ENCODE data around the gene C10orf90.

Gene C10orf90

DNA sequence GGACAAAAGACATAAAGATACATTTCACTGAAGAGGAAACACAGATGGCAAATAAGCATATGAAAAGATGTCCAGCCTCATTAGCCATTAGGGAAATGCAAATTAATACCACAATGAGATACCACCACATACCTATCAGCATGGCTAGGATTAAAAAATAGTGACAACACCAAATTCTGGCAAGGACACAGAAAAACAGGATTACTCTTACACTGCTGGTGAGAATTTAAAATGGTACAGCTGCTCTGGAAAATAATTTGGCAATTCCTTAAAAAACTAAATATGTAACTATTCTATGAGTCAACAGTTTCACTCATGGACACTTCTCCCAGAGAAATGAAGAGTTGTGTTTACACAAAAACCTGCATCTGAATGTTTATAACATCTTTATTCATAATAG is 121.1 kb downstream of the C10orf90 start:
- Histone ChIP-seq H3K4me3 (no peak overlapping the region), H3K36me3 (ENCODE audit: insufficient read depth, low read length) (no peaks in the 10 kb centered on the region), H3K27ac (no peak overlapping the region), H3K9me3 (ENCODE audit: low read depth, low read length) (no peaks in the 10 kb centered on the region), H3K9ac (ENCODE audit: insufficient read length) (no peak overlapping the region)
- TF ChIP-seq FOXP2 (optimal IDR thresholded peaks at IDR 0.05; ENCODE audit: control extremely low read depth, extremely low read length, insufficient read depth) (no peak), EZH2 (IDR thresholded peaks at IDR 0.05) (no peak), POLR2AphosphoS5 (IDR thresholded peaks at IDR 0.05; ENCODE audit: borderline replicate concordance, low read depth, low read length) (no peak)
- DNase-seq (ENCODE audit: low read depth, low spot score), result no peak

DNA sequence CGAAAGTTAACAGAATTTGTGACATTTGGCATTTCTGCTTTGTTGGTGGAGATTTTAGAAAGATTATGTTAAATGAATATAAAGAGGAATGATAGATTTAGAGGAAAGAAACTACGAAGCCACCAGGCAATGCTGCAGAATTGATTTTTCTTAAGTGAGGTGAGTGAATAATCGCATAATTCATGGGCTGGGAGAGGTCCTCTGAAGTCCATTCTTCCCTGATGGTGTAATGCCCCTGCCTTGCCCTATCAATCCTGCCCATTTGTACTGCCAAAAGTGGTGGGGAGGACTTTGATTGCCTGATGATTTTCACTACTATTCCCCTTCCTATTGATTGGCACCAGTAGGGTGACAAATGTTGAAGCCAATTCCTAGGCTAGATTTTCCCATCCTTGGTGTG is 125.9 kb downstream of the C10orf90 start:
- Histone ChIP-seq H3K9ac (ENCODE audit: insufficient read length) (no peak overlapping the region), H3K36me3 (ENCODE audit: insufficient read depth, low read length) (no peaks in the 10 kb centered on the region), H3K4me3 (no peak overlapping the region), H3K9me3 (ENCODE audit: low read depth, low read length) (no peaks in the 10 kb centered on the region), H3K27ac (no peak overlapping the region)
- DNase-seq (ENCODE audit: low read depth, low spot score), result no peak
- TF ChIP-seq POLR2AphosphoS5 (IDR thresholded peaks at IDR 0.05; ENCODE audit: borderline replicate concordance, low read depth, low read length), result no peak
- TF ChIP-seq FOXP2 (optimal IDR thresholded peaks at IDR 0.05; ENCODE audit: control extremely low read depth, extremely low read length, insufficient read depth), result no peak
- no peak for TF ChIP-seq EZH2 (IDR thresholded peaks at IDR 0.05)

DNA sequence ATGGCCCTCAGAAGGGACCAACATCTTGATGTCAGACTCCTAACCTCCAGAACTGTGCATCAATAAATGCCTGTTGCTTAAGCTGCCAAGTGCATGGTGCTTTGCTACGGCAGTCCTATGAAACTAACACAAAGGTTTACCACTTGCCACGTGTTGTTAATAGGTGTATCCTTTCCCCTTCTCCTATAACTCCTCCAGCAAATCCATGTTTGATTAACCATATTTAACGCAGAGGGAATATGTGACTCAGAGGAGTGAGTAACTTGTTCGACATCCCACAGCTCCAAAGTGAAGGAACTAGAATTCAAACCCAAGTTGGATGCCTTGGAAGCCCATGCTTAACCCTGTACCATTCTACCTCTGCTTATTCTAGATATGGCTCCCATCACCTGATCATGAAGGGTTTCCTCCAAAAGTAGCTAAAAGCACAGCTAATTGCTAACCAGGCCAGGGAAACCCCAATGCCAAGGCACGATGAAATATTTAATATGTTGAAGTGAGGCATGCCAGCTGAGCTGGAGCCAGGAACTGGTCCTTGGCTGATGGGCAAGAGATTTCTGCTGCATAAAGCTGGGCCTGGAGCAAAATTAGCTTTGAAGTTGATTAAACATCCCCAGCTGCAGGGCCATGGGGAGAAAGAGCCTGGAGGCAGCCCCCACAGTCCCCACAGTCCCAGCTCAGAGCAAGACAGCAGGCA is 131.9 kb downstream of the C10orf90 start:
- Histone ChIP-seq H3K36me3 (ENCODE audit: insufficient read depth, low read length) (no peaks in the 10 kb centered on the region), H3K27ac (no peak overlapping the region)

DNA sequence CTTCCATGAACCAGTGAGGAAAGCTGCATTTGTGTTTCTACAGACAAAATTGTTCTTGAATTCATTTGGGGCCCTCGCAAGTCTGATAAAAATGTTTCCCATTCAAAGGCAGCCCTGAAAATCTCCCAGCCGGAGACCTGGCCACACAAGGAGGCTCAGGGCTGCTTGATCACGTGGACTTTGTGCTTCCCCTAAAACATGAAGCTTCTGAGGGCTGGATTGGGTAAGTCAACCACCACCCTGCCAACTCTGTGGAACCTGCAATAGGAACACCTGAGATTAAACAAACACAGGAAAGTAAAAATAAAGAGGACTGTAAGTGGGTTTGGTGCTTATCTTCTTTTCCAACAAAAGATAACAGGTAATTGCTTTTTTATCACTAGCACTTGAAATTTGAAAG is 133.8 kb downstream of the C10orf90 start:
- TF ChIP-seq POLR2AphosphoS5 (IDR thresholded peaks at IDR 0.05; ENCODE audit: borderline replicate concordance, low read depth, low read length) (no peak), FOXP2 (optimal IDR thresholded peaks at IDR 0.05; ENCODE audit: control extremely low read depth, extremely low read length, insufficient read depth) (no peak), EZH2 (IDR thresholded peaks at IDR 0.05) (no peak)
- Histone ChIP-seq H3K9ac (ENCODE audit: insufficient read length) (no peak overlapping the region), H3K36me3 (ENCODE audit: insufficient read depth, low read length) (no peaks in the 10 kb centered on the region), H3K27ac (no peak overlapping the region), H3K9me3 (ENCODE audit: low read depth, low read length) (no peaks in the 10 kb centered on the region), H3K4me3 (no peak overlapping the region)
- no peak for DNase-seq (ENCODE audit: low read depth, low spot score)

More for the DNA sequence above, 131.9 kb downstream of the C10orf90 start:
- DNase-seq (ENCODE audit: low read depth, low spot score), result no peak
- Histone ChIP-seq H3K9ac (ENCODE audit: insufficient read length) (no peak overlapping the region), H3K9me3 (ENCODE audit: low read depth, low read length) (no peaks in the 10 kb centered on the region), H3K4me3 (no peak overlapping the region)
- no peak for TF ChIP-seq POLR2AphosphoS5 (IDR thresholded peaks at IDR 0.05; ENCODE audit: borderline replicate concordance, low read depth, low read length)

DNA sequence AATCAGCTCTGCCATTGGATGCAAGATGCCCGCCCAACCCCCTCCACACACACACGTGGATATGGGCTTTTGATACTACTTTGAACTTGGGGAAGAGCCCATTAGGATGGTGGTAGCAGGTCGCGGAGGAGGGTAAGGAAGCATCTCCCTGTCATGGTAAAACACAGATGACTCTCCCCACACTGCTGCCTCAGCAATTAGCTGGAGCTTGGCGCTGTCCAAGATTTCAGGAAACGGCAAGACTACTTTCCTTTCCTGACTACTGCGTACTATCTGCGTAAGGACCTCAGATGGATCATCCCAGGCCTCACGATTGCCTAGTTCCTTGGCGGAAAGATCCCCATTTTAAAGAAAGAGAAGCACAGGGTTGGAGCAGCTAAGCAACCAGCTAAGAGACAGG is 134.3 kb downstream of the C10orf90 start:
- no peak for DNase-seq (ENCODE audit: low read depth, low spot score)
- Histone ChIP-seq H3K4me3 (no peak overlapping the region), H3K9ac (ENCODE audit: insufficient read length) (no peak overlapping the region), H3K36me3 (ENCODE audit: insufficient read depth, low read length) (no peaks in the 10 kb centered on the region), H3K9me3 (ENCODE audit: low read depth, low read length) (no peaks in the 10 kb centered on the region), H3K27ac (no peak overlapping the region)
- no peak for TF ChIP-seq FOXP2 (optimal IDR thresholded peaks at IDR 0.05; ENCODE audit: control extremely low read depth, extremely low read length, insufficient read depth)
- TF ChIP-seq EZH2 (IDR thresholded peaks at IDR 0.05), result no peak
- no peak for TF ChIP-seq POLR2AphosphoS5 (IDR thresholded peaks at IDR 0.05; ENCODE audit: borderline replicate concordance, low read depth, low read length)

DNA sequence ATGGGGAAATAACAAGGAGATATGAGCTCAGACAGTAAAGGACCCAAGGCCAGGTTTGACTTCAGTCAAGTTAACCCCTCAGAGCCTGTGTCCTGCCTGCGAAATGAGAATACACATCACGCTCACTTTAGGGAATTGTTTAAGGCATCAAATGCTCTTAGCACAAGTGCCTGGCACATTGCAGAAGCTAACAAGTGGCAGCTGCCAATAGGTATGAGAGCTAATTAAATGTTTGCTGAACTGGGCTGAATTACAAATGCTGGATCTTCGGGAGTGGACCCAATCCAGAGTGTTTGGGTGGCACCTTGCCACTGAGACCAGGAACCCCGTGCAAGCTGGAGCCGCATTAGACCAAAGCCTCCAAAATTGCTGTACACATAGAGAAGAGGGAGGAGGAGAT is 136.8 kb downstream of the C10orf90 start:
- Histone ChIP-seq H3K9ac (ENCODE audit: insufficient read length) (no peak overlapping the region), H3K27ac (no peak overlapping the region), H3K9me3 (ENCODE audit: low read depth, low read length) (no peaks in the 10 kb centered on the region), H3K36me3 (ENCODE audit: insufficient read depth, low read length) (no peaks in the 10 kb centered on the region), H3K4me3 (no peak overlapping the region)
- no peak for TF ChIP-seq EZH2 (IDR thresholded peaks at IDR 0.05)
- TF ChIP-seq POLR2AphosphoS5 (IDR thresholded peaks at IDR 0.05; ENCODE audit: borderline replicate concordance, low read depth, low read length), result no peak
- TF ChIP-seq FOXP2 (optimal IDR thresholded peaks at IDR 0.05; ENCODE audit: control extremely low read depth, extremely low read length, insufficient read depth), result no peak
- no peak for DNase-seq (ENCODE audit: low read depth, low spot score)

DNA sequence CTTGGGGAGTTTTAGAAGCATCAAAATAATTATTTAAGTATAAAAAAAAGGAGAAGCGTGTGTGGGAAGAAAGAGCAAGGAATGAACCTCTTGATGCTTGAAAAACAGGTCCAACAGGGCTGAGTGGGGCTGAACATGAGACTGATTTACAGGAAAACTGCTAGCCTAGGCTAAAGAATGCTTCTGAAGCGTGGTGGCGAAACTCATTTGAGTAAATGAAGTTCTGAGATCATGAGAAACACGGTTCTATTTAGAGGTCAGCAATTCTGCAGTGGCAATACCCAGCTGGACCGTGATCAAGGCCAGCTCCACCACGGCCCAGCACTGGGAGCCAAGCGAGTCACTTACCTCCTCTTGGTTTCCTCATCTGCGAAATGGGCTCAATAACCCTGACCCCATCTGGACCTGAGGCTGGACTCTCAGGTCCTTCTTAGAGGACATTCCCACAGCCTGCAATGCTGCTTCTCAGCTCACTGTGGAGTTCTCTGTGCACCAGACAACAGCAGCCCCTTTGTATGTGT is 142.1 kb downstream of the C10orf90 start:
- TF ChIP-seq EZH2 (IDR thresholded peaks at IDR 0.05), result no peak
- TF ChIP-seq FOXP2 (optimal IDR thresholded peaks at IDR 0.05; ENCODE audit: control extremely low read depth, extremely low read length, insufficient read depth), result no peak
- TF ChIP-seq POLR2AphosphoS5 (IDR thresholded peaks at IDR 0.05; ENCODE audit: borderline replicate concordance, low read depth, low read length), result no peak
- Histone ChIP-seq H3K27ac (no peak overlapping the region), H3K4me3 (no peak overlapping the region), H3K9me3 (ENCODE audit: low read depth, low read length) (no peaks in the 10 kb centered on the region), H3K9ac (ENCODE audit: insufficient read length) (no peak overlapping the region), H3K36me3 (ENCODE audit: insufficient read depth, low read length) (no peaks in the 10 kb centered on the region)
- no peak for DNase-seq (ENCODE audit: low read depth, low spot score)

DNA sequence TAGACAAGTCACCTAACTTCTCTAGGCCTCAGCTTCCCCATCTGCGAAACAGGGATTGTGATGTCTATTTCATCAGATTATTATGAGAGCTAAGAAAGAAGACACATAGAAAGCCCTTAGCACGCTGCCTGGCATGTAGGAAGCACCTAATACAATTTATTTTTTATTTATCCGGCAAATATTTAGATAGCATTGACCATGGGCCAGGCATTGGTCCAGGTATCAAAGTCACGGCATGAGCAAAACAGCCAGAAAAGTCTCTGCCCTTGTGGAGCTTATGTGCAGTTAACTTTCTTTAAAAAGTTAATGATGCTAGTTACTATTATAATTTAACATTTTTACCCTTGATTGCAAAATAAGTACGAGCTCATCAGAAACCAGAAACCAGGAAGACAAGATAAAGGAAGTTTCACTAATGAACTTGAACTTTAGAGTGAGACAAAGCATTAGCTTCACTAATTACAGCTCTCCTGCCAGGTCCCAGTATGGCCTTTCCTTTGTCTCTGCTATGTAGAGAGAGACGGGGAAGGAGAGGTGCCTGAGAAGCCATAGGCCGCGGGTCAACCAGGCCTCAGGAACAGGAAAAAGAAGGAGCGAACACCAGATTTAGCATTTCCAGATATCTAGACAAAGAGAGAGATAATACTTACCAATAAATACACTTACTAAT is 142.7 kb downstream of the C10orf90 start:
- DNase-seq (ENCODE audit: low read depth, low spot score), result no peak
- H3K4me3 ChIP-seq, result no peak overlapping the region
- H3K27ac ChIP-seq, result no peak overlapping the region
- H3K36me3 ChIP-seq (ENCODE audit: insufficient read depth, low read length), result no peaks in the 10 kb centered on the region
- H3K9ac ChIP-seq (ENCODE audit: insufficient read length), result no peak overlapping the region
- TF ChIP-seq FOXP2 (optimal IDR thresholded peaks at IDR 0.05; ENCODE audit: control extremely low read depth, extremely low read length, insufficient read depth) (no peak), EZH2 (IDR thresholded peaks at IDR 0.05) (no peak), POLR2AphosphoS5 (IDR thresholded peaks at IDR 0.05; ENCODE audit: borderline replicate concordance, low read depth, low read length) (no peak)
- H3K9me3 ChIP-seq (ENCODE audit: low read depth, low read length), result no peaks in the 10 kb centered on the region
